A549 treated with AZD9567 at 1 μM for 4 hours (cell line): Measurements from ENCODE around the gene KLRC4. TPM values are rescaled to one million over a fixed set of nuclear protein-coding genes. Genes with fewer than 3 reads are reported as not detected.

Source experiments
- total RNA-seq: library from RNA; stranded (reverse); fragments of 200-300 nt; extraction: Qiagen RNA extraction; gene quantifications from 5 replicates; pipeline ENCODE4 v1.2.3, GENCODE V29; 2022; ENCODE audit not compliant: insufficient read depth

Gene KLRC4, protein sequence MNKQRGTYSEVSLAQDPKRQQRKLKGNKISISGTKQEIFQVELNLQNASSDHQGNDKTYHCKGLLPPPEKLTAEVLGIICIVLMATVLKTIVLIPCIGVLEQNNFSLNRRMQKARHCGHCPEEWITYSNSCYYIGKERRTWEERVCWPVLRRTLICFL
- total RNA-seq, result not detected in 5 replicates

DNA sequence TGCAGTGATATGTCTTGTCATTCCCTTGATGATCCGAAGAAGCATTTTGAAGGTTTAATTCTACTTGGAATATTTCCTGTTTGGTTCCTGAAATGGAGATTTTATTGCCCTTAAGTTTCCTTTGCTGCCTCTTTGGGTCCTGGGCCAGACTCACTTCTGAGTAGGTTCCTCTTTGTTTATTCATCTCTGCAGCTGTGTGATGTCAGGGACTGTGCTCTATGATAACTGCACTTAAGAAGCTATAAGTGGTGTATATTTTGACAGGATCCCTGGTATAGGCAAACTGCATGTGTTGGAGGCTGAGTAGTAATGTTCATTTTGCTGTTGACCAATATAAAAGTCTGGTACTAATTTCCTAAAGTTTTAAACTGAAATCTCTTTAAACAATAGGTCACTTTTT, at the start of gene KLRC4:
KLRC4 (minus strand) TSS at position 366 of the 400 bp plus-strand sequence; CDS start at position 184, 182 bp downstream.

DNA sequence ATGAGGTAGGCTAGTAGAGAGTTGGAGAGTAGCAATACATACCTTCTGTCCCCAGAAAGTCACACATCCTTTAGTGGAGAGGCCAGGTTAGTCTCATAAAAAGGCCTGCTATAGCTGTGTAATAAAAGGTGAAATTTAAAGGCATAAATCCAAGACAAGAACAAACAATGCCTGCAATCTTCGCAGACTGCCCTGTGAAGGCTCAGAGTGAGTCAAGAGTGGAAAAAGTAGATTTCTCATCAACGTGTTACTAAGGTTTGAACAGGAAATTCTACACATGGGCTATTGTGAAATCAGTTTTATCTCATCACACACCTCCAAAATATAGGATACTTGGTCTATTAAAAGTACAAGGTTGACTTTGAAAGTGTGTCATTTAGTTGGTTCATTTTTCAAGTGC, 43.6 kb upstream of the KLRC4 start, which contains the start of gene KLRC1:
KLRC1 (minus strand) TSS at position 222 of the 400 bp plus-strand sequence. CDS start 2,221 bp downstream, outside the sequence.

DNA sequence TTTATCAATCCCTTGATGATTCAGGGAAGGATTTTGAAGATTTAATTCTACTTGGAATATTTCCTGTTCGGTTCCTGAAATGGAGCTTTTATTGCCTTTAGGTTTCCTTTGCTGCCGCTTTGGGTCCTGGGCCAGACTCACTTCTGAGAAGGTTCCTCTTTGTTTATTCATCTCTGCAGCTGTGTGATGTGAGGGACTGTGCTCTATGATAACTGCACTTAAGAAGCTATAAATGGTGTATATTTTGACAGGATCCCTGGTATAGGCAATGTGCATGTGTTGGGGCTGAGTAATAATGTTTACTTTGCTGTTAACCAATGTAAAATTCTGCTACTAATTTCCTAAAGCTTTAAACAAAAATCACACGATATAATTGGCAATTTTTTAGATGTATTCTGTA, 26.3 kb upstream of the KLRC4 start, which contains the start of gene KLRC2:
KLRC2 (minus strand) TSS at position 195 of the 400 bp plus-strand sequence; CDS start at position 171, 24 bp downstream.

DNA sequence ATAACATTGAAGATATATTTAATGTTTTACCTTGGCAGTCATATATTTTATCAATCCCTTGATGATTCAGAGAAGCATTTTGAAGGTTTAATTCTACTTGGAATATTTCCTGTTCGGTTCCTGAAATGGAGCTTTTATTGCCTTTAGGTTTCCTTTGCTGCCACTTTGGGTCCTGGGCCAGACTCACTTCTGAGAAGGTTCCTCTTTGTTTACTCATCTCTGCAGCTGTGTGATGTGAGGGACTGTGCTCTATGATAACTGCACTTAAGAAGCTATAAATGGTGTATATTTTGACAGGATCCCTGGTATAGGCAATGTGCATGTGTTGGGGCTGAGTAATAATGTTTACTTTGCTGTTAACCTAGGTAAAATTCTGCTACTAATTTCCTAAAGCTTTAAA, 10.8 kb upstream of the KLRC4 start, which contains the start of gene KLRC3:
KLRC3 (minus strand) TSS at position 262 of the 400 bp plus-strand sequence; CDS start at position 217, 45 bp downstream.

DNA sequence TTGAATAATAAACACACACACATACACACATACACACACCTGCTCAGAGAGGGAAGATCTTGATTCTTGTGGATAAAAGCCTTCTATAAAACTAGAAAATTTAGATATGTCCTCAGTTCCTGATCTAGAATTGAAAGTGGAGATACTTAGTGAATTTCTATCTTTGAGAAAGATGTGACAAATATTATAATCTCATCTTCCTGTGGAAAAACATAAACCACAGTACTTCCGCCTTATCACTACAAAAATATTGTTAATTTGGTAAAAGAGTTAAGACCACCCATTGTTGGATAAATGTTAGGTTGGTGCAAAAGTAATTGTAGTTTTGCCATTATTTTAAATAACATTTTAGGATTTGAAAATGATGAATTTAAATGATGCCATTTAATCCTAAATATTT, 19.7 kb downstream of the KLRC4 start, which contains the start of gene KLRK1:
KLRK1 (minus strand) TSS at position 138 of the 400 bp plus-strand sequence. CDS start 1,231 bp downstream, outside the sequence.

Other genes starting within 250 kb of the KLRC4 start
- 0.60 to 3.7 TPM (median 1.5 TPM) in 5 replicates for gene OLR1, start 237.6 kb downstream of the KLRC4 start, total RNA-seq
- 0.02 to 0.31 TPM (median 0.19 TPM) in 3 of 5 replicates, not detected in the others for gene TMEM52B, start 230.7 kb downstream of the KLRC4 start, total RNA-seq
- gene GABARAPL1, start 196.9 kb downstream of the KLRC4 start, total RNA-seq, result 30.2 to 41.4 TPM (median 36.2 TPM) in 5 replicates
- gene KLRD1, start 101.9 kb downstream of the KLRC4 start, total RNA-seq, result 0.10 TPM in 1 of 5 replicates, not detected in the others
- 0.13 TPM in 1 of 5 replicates, not detected in the others for gene KLRK1, start 19.7 kb downstream of the KLRC4 start, total RNA-seq
- gene KLRC3, start 10.8 kb upstream of the KLRC4 start, total RNA-seq, result 0.12 to 0.26 TPM (median 0.16 TPM) in 3 of 5 replicates, not detected in the others
- gene KLRC2, start 26.3 kb upstream of the KLRC4 start, total RNA-seq, result 1.3 to 2.3 TPM (median 1.8 TPM) in 4 of 5 replicates, not detected in the other
- gene KLRC1, start 43.6 kb upstream of the KLRC4 start, total RNA-seq, result 0.09 TPM in 1 of 5 replicates, not detected in the others
- 0.48 to 0.56 TPM (median 0.49 TPM) in 4 of 5 replicates, not detected in the other for gene EIF2S3B, start 96.1 kb upstream of the KLRC4 start, total RNA-seq
- gene MAGOHB, start 203.9 kb upstream of the KLRC4 start, total RNA-seq, result 43.3 to 53.0 TPM (median 48.9 TPM) in 5 replicates